IMR-90 (cell line): ENCODE results near the gene SOCS2. TPM values are rescaled to one million over a fixed set of nuclear protein-coding genes. Genes with fewer than 3 reads are reported as not detected.

Experiments
- ATAC-seq: fragments of 200-7000 bp; cut with Tn5 transposase; 2 replicates; pipeline ENCODE4 v1.9.1; 2020; ENCODE audit warnings: low read depth, mild to moderate bottlenecking, moderate library complexity
- BruUV-seq: library from RNA; stranded (reverse); fragments of 400-500 nt; replicated peaks from 2 replicates; lab custom pipeline; 2021; lab: Mats Ljungman, UMichigan
- CTCF ChIA-PET: fragments of 300-600 bp; formaldehyde crosslinking; extraction: SDS; loops from one replicate; lab custom pipeline; 2021; ENCODE audit warnings: antibody characterized with exemption; lab: Yijun Ruan, JAX
- POLR2A ChIA-PET: fragments of 300-600 bp; sonication (Branson Sonifier 250); formaldehyde crosslinking; loops from one replicate; lab custom pipeline; 2022; ENCODE audit warnings: antibody characterized with exemption; ENCODE audit not compliant: unreplicated experiment; lab: Charles Lee
- DNase-seq: peaks from one replicate; pipeline ENCODE4 v3.0.0; 2013
- H2AFZ ChIP-seq: replicated peaks from 2 replicates; pipeline ENCODE3; 2013; ENCODE audit warnings: low read length, mild to moderate bottlenecking; ENCODE audit not compliant: poor library complexity
- H2AK5ac ChIP-seq: 2 replicates; pipeline ENCODE4 v1.6.1; 2013; ENCODE audit warnings: low read depth, low read length, inconsistent platforms
- H2AK9ac ChIP-seq: replicated peaks from 2 replicates; pipeline ENCODE3; 2013; ENCODE audit warnings: mild to moderate bottlenecking, low read depth, low read length, moderate library complexity; ENCODE audit not compliant: poor library complexity
- H2BK120ac ChIP-seq: 2 replicates; pipeline ENCODE4 v1.6.1; 2013; ENCODE audit warnings: low read depth, low read length, inconsistent platforms
- H2BK15ac ChIP-seq: 3 replicates; pipeline ENCODE4 v1.6.1; 2013; ENCODE audit warnings: low read depth, low read length, inconsistent platforms
- H2BK20ac ChIP-seq: 2 replicates; pipeline ENCODE4 v1.6.1; 2013; ENCODE audit warnings: low read depth, mild to moderate bottlenecking, inconsistent platforms, low read length, moderate library complexity
- H2BK5ac ChIP-seq: 2 replicates; pipeline ENCODE4 v1.6.1; 2013; ENCODE audit warnings: mild to moderate bottlenecking, low read depth, low read length, inconsistent platforms; ENCODE audit not compliant: poor library complexity, severe bottlenecking
- H3K14ac ChIP-seq: replicated peaks from 2 replicates; pipeline ENCODE4 v1.6.1; 2013; ENCODE audit warnings: low read depth, low read length, inconsistent platforms
- H3K18ac ChIP-seq: 2 replicates; pipeline ENCODE4 v1.6.1; 2013; ENCODE audit warnings: low read depth, low read length, control low read depth
- H3K23ac ChIP-seq: 2 replicates; pipeline ENCODE4 v1.6.1; 2013; ENCODE audit warnings: low read depth, low read length, inconsistent platforms
- H3K27ac ChIP-seq: 2 replicates; pipeline ENCODE4 v1.5.1; 2013; ENCODE audit warnings: mild to moderate bottlenecking, control low read depth, low read length; ENCODE audit not compliant: insufficient read depth
- H3K27me3 ChIP-seq: 2 replicates; pipeline ENCODE4 v1.6.1; 2013; ENCODE audit warnings: low read length; ENCODE audit not compliant: control insufficient read depth, insufficient read depth
- H3K36me3 ChIP-seq: 2 replicates; pipeline ENCODE4 v1.6.1; 2013; ENCODE audit warnings: low read length, mixed read lengths; ENCODE audit not compliant: control insufficient read depth, insufficient read depth
- H3K4ac ChIP-seq: 2 replicates; pipeline ENCODE4 v1.6.1; 2013; ENCODE audit warnings: low read depth, low read length, inconsistent platforms
- H3K4me1 ChIP-seq: 2 replicates; pipeline ENCODE4 v1.6.1; 2013; ENCODE audit warnings: low read length, mixed read lengths; ENCODE audit not compliant: control insufficient read depth, insufficient read depth
- H3K4me2 ChIP-seq: 2 replicates; pipeline ENCODE4 v1.6.1; 2013; ENCODE audit warnings: low read depth, mild to moderate bottlenecking, control low read depth, low read length, moderate library complexity
- H3K4me3 ChIP-seq: 2 replicates; pipeline ENCODE4 v1.5.1; 2013; ENCODE audit warnings: low read depth, mild to moderate bottlenecking, control low read depth, low read length, moderate library complexity; ENCODE audit not compliant: insufficient read depth
- H3K56ac ChIP-seq: 2 replicates; pipeline ENCODE4 v1.6.1; 2013; ENCODE audit warnings: low read length, inconsistent platforms; ENCODE audit not compliant: insufficient read depth; ENCODE audit errors: extremely low read depth
- H3K79me1 ChIP-seq, 2 experiments: 2 replicates each; pipeline ENCODE4 v1.6.1; 2013; ENCODE audit warnings: low read length in 2 of 2, inconsistent platforms in 1 of 2, low read depth in 1 of 2
- H3K9ac ChIP-seq: 2 replicates; pipeline ENCODE4 v1.6.1; 2013; ENCODE audit warnings: low read depth, low read length, control low read depth
- H3K9me1 ChIP-seq: 2 replicates; pipeline ENCODE4 v1.6.1; 2013; ENCODE audit warnings: low read length, inconsistent platforms; ENCODE audit not compliant: insufficient read depth
- H3K9me3 ChIP-seq: 2 replicates; pipeline ENCODE4 v1.6.1; 2013; ENCODE audit warnings: low read length; ENCODE audit not compliant: control insufficient read depth, insufficient read depth
- H4K20me1 ChIP-seq: 2 replicates; pipeline ENCODE4 v1.6.1; 2013; ENCODE audit warnings: low read length, inconsistent platforms; ENCODE audit not compliant: insufficient read depth
- H4K5ac ChIP-seq: 2 replicates; pipeline ENCODE4 v1.6.1; 2013; ENCODE audit warnings: mild to moderate bottlenecking, low read depth, low read length, control low read depth
- H4K8ac ChIP-seq, 2 experiments: 2 replicates each; pipeline ENCODE4 v1.6.1; 2013; ENCODE audit warnings: low read depth in 2 of 2, low read length in 2 of 2, control low read depth in 1 of 2, inconsistent platforms in 1 of 2
- H4K91ac ChIP-seq: 2 replicates; pipeline ENCODE4 v1.6.1; 2013; ENCODE audit warnings: low read depth, low read length, inconsistent platforms; ENCODE audit not compliant: insufficient read depth
- CEBPB ChIP-seq: IDR thresholded peaks from 2 replicates; pipeline ENCODE4 v1.6.1; 2012; ENCODE audit warnings: low read depth, low read length, improper control_type of control experiment
- FOS ChIP-seq: fragments of 150-350 bp; IDR thresholded peaks from 2 replicates; pipeline ENCODE4 v1.6.1; 2016; ENCODE audit warnings: low read depth, low read length
- MAFK ChIP-seq: IDR thresholded peaks from 2 replicates; pipeline ENCODE4 v1.6.1; 2012; ENCODE audit warnings: low read depth, low read length, improper control_type of control experiment
- MAZ ChIP-seq: IDR thresholded peaks from 2 replicates; pipeline ENCODE4 v1.6.1; 2012; ENCODE audit warnings: low read depth, mild to moderate bottlenecking, low read length, improper control_type of control experiment, moderate library complexity, borderline replicate concordance
- MXI1 ChIP-seq: IDR thresholded peaks from 2 replicates; pipeline ENCODE4 v1.6.1; 2012; ENCODE audit warnings: low read depth, mild to moderate bottlenecking, low read length, moderate library complexity, borderline replicate concordance
- NFE2L2 ChIP-seq: fragments of 150-350 bp; IDR thresholded peaks from 2 replicates; pipeline ENCODE4 v1.6.1; 2016; ENCODE audit warnings: low read depth, mild to moderate bottlenecking, low read length
- POLR2A ChIP-seq: IDR thresholded peaks from 2 replicates; pipeline ENCODE4 v1.6.1; 2012; ENCODE audit warnings: mild to moderate bottlenecking, low read depth, low read length
- RAD21 ChIP-seq: IDR thresholded peaks from 2 replicates; pipeline ENCODE4 v1.6.1; 2012; ENCODE audit warnings: low read length, improper control_type of control experiment
- RCOR1 ChIP-seq: IDR thresholded peaks from 2 replicates; pipeline ENCODE4 v1.6.1; 2012; ENCODE audit warnings: mild to moderate bottlenecking, low read length, improper control_type of control experiment; ENCODE audit not compliant: insufficient replicate concordance
- RFX5 ChIP-seq: IDR thresholded peaks from 2 replicates; pipeline ENCODE4 v1.8.0; 2012; ENCODE audit warnings: low read depth, mild to moderate bottlenecking, low read length, moderate library complexity
- WGBS, 2 experiments: methylation state at CpG; one replicate each; pipeline versions ENCODE4 v1.1.5 to v1.1.7; 2013; ENCODE audit warnings: missing lambda C conversion rate in 2 of 2; ENCODE audit not compliant: insufficient read length in 1 of 2; ENCODE audit errors: extremely low coverage in 2 of 2; 5-methylcytosine and 5-hydroxymethylcytosine counted together
- dilution Hi-C: fragments of 300-500 bp; cut with HindIII; formaldehyde crosslinking; loops from one replicate; pipeline ENCODE4 v1.14.3; 2018; ENCODE audit warnings: low sequenced_read_pairs; ENCODE audit not compliant: unreplicated experiment
- in situ Hi-C: fragments of 300-500 bp; cut with MboI; formaldehyde crosslinking; loops from 3 replicates; pipeline ENCODE4 v1.14.3; 2019; ENCODE audit warnings: low sequenced_read_pairs, inconsistent platforms, mixed read lengths
- intact Hi-C: fragments of 100-400 bp; cut with micrococcal nuclease; formaldehyde crosslinking; loops from 2 replicates; pipeline ENCODE4 v1.10.0; 2022
- polyA plus RNA-seq, 3 experiments: library from polyadenylated mRNA; depleted of rRNA; stranded (reverse); fragments of >200 nt; gene quantifications; 2 replicates each; pipeline ENCODE4 v1.2.3, GENCODE V29; 2012; ENCODE audit warnings: low replicate concordance in 1 of 3
- total RNA-seq: library from RNA; depleted of rRNA; stranded (reverse); fragments of >200 nt; gene quantifications from 2 replicates; pipeline ENCODE4 v1.2.3, GENCODE V29; 2012
- TF ChIP-seq, protein P1 (sequence below): fragments of 150-350 bp; IDR thresholded peaks from 2 replicates; pipeline ENCODE4 v1.6.1; 2016; ENCODE audit warnings: low read depth, mild to moderate bottlenecking, low read length, moderate library complexity, borderline replicate concordance
- TF ChIP-seq, protein P2 (sequence below): conservative IDR thresholded peaks from 2 replicates; pipeline ENCODE4 v1.5.1; 2012; ENCODE audit warnings: mild to moderate bottlenecking, low read depth, low read length, improper control_type of control experiment

SOCS2 gene
- total and polyA plus RNA-seq, 2 of the 4 experiments (the other 2 are of a cell fraction): 12.0 to 12.4 TPM

DNA sequence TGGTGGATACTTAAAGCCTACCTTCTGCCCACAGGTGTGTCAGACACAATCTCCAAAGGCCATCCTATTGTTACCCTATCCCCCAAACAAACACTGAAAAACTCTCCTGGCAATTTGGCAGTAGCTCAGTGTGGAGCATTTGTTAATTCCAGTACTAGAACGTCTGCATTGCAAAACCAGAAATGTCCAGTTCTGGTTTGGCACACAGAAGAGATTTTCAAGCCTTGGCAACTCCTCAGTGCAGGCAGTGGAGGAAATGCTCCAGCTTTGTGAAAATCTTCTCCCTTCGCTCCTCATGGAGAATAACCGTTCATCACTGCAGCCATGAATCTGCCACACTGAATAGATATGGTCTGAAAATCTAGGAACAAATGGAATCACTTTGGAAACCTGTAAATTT lies 5.3 kb upstream of the SOCS2 start (continued):
- TF ChIP-seq POLR2A: no peak

DNA sequence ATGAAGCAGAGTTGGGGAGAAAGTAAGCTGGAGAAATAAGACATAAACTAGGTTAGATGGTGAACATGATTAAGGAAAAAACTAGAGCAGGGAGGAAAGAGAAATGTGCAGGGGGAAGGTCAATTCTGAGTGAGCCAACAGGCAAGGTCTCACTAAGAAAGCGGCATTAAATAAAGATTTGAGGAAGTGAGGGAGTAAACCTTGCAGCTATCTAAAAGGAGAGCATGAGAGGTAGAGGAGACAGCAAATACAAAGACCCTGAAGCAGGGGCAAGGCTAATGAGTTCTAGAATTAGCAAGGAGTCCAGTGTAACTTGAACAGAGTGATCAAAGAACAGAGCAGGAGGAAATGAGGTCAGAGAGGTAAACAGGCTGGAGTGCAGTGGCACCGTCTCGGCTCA lies 4.4 kb upstream of the SOCS2 start:
- H3K9ac ChIP-seq: no peak overlapping the region
- intact Hi-C loops: loop anchor here (2.0 kb wide), 1 partner anchor 65 kb away; no protein-coding TSS in a partner anchor
- H4K5ac ChIP-seq: no peak overlapping the region
- no peak overlapping the region for H3K4me3 ChIP-seq
- no peak for DNase-seq
- ChIA-PET CTCF (interaction anchor here (1.5 to 3.4 kb wide), 2 partner anchors 65 to 533 kb away, joined by 8 to 41 read pairs; no protein-coding TSS in a partner anchor), POLR2A (interaction anchor here (0.6 kb wide), 1 partner anchor 54 kb away, joined by 23 read pairs; no protein-coding TSS in a partner anchor)
- no peak overlapping the region for H3K4me2 ChIP-seq
- no peak overlapping the region for H3K56ac ChIP-seq
- no peaks in the 10 kb centered on the region; the same call in 1 of the 2 replicates for H3K4me1 ChIP-seq
- no peaks in the 10 kb centered on the region for H4K20me1 ChIP-seq
- peaks cover 24 to 59% of the 10 kb centered on the region in 2 experiments; a peak in 3 of 4 replicates for H3K79me1 ChIP-seq
- H2BK15ac ChIP-seq: no peak overlapping the region
- no peak overlapping the region for H2AK5ac ChIP-seq
- H4K91ac ChIP-seq: no peak overlapping the region
- no peak overlapping the region for H3K14ac ChIP-seq
- no peak overlapping the region for H3K4ac ChIP-seq
- no peak overlapping the region for H2AK9ac ChIP-seq
- peaks cover 7% of the 10 kb centered on the region for H3K36me3 ChIP-seq
- H2BK5ac ChIP-seq: no peak overlapping the region
- in situ Hi-C loops: loop anchor here (5.0 kb wide), 2 partner anchors 174 to 534 kb away; no protein-coding TSS in a partner anchor
- H2BK20ac ChIP-seq: no peak overlapping the region
- no peaks in the 10 kb centered on the region for H3K9me3 ChIP-seq
- no peak overlapping the region for H3K23ac ChIP-seq
- TF ChIP-seq CEBPB (no peak), MAFK (no peak), FOS (no peak), RFX5 (no peak), MXI1 (no peak), NFE2L2 (no peak), MAZ (no peak), RCOR1 (no peak), RAD21 (no peak)
- TF ChIP-seq, protein P1, sequence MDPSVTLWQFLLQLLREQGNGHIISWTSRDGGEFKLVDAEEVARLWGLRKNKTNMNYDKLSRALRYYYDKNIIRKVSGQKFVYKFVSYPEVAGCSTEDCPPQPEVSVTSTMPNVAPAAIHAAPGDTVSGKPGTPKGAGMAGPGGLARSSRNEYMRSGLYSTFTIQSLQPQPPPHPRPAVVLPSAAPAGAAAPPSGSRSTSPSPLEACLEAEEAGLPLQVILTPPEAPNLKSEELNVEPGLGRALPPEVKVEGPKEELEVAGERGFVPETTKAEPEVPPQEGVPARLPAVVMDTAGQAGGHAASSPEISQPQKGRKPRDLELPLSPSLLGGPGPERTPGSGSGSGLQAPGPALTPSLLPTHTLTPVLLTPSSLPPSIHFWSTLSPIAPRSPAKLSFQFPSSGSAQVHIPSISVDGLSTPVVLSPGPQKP: no peak
- TF ChIP-seq, protein P2, sequence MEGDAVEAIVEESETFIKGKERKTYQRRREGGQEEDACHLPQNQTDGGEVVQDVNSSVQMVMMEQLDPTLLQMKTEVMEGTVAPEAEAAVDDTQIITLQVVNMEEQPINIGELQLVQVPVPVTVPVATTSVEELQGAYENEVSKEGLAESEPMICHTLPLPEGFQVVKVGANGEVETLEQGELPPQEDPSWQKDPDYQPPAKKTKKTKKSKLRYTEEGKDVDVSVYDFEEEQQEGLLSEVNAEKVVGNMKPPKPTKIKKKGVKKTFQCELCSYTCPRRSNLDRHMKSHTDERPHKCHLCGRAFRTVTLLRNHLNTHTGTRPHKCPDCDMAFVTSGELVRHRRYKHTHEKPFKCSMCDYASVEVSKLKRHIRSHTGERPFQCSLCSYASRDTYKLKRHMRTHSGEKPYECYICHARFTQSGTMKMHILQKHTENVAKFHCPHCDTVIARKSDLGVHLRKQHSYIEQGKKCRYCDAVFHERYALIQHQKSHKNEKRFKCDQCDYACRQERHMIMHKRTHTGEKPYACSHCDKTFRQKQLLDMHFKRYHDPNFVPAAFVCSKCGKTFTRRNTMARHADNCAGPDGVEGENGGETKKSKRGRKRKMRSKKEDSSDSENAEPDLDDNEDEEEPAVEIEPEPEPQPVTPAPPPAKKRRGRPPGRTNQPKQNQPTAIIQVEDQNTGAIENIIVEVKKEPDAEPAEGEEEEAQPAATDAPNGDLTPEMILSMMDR: no peak
- no peak overlapping the region for H4K8ac ChIP-seq
- no peak for ATAC-seq
- no peak overlapping the region for H3K18ac ChIP-seq
- H3K27ac ChIP-seq: no peak overlapping the region
- 0 out of 2 replicates have a peak, but pooled peaks cover 7% of the 10 kb centered on the region for H3K9me1 ChIP-seq
- 71% methylated on average over 1 of the region's 3 CpGs; no CpG with 5 or more reads in 1 of the 2 experiments for WGBS, 2 experiments
- no peak overlapping the region for H2AFZ ChIP-seq
- H3K27me3 ChIP-seq: no peaks in the 10 kb centered on the region
- no TSS peak for BruUV-seq
- dilution Hi-C loops: no loop called here
- H2BK120ac ChIP-seq: no peak overlapping the region
